ENCODE measurements around the gene NDC1.

DNA sequence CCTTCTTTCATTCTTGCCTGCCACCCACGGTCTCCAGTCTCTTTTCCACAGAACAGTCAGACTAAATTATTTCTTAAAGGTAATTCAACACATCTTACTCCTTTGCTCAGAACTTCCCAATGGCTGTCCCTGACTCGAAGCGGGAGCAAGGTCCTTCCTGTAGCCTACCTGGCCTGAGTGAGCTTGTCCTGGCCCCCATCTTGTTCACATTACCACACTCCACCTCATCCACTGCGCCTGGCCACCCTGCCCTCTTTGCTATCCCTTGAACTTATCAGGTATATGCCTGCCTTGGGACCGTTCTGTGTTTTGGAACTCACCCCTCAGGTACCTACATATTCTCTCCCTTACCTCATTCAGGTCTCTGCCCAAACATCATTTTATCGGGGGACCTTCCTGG is 85.8 kb downstream of the NDC1 start:
- TF ChIP-seq, protein P1, sequence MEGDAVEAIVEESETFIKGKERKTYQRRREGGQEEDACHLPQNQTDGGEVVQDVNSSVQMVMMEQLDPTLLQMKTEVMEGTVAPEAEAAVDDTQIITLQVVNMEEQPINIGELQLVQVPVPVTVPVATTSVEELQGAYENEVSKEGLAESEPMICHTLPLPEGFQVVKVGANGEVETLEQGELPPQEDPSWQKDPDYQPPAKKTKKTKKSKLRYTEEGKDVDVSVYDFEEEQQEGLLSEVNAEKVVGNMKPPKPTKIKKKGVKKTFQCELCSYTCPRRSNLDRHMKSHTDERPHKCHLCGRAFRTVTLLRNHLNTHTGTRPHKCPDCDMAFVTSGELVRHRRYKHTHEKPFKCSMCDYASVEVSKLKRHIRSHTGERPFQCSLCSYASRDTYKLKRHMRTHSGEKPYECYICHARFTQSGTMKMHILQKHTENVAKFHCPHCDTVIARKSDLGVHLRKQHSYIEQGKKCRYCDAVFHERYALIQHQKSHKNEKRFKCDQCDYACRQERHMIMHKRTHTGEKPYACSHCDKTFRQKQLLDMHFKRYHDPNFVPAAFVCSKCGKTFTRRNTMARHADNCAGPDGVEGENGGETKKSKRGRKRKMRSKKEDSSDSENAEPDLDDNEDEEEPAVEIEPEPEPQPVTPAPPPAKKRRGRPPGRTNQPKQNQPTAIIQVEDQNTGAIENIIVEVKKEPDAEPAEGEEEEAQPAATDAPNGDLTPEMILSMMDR (conservative IDR thresholded peaks at IDR 0.05 in 1 of 2, IDR thresholded peaks at IDR 0.05 in 1 of 2; ENCODE audit: extremely low read depth in 1 of 2, insufficient read depth in 1 of 2, low read depth in 1 of 2, low read length in 2 of 2): no peak
- TF ChIP-seq EZH2 (IDR thresholded peaks at IDR 0.05; ENCODE audit: borderline replicate concordance, low read length): no peak

Data from mammary epithelial cell (primary cell).